ENCODE results near the gene APOO. TPM values are rescaled to one million over a fixed set of nuclear protein-coding genes. Genes with fewer than 3 reads are reported as not detected.
A peak's percentile ranks its signal among the peaks of the same experiment; 100 is the strongest.

The APOO gene
- total RNA-seq, 1 experiment from 2014 or later, result 95.3 TPM

DNA sequence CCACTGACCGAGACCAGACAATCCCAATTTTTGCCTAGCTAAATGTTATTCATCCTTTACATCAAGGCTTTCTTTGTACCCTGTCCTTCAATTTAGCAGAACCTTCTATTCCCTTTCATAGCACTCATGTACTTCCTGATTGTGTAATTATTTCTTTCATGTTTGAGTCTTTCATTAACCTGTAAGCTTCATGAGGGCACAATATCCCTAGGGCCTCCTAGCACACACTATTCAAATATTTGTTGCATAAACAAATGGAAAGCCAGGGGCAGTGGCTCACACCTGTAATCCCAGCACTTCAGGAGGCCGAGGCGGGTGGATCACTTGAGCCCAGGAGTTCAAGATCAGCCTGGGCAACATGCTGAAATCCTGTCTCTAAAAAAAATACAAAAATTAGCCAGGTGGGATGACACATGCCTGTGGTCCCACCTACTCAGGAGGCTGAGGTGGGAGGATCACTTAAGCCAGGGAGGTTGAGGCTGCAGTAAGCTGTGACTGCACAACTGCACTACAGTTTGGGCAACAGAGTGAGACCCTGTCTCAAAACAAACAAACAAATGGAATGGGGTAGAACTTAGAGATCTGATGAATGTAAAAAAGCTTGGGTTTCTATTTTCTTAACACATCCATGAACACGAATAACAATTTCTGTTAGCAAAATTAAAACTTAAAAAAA, 65.8 kb downstream of the APOO start:
- no peak overlapping the region for H3T11ph ChIP-seq (ENCODE audit: low read length)
- no peak overlapping the region for H2AFZ ChIP-seq (ENCODE audit: low read length)
- Mint-ChIP-seq H3K4me1 (peaks cover 27 to 36% of the 10 kb centered on the region in 2 experiments), H3K9me3 (no peaks in the 10 kb centered on the region), H3K27me3 (ENCODE audit: low read depth) (no peaks in the 10 kb centered on the region), H3K27ac (peak overlapping the region; percentile 9 to 66 (median 65); a peak in 4 of 7 replicates), H3K4me3 (no peak overlapping the region), H3K36me3 (ENCODE audit: insufficient read depth in 1 of 3, low read depth in 3 of 3) (peaks cover 0 to 13% (median 7%) of the 10 kb centered on the region in 3 experiments; a peak in 5 of 7 replicates)
- no peak overlapping the region for H3K23ac ChIP-seq (ENCODE audit: insufficient read length, low read depth, low read length)
- no peaks in the 10 kb centered on the region for H4K20me1 ChIP-seq (ENCODE audit: control insufficient read depth, insufficient read depth, insufficient read length)
- no peak overlapping the region for H2BK15ac ChIP-seq (ENCODE audit: low read depth, low read length)
- H3K79me1 ChIP-seq (ENCODE audit: insufficient read depth, low read depth, low read length, poor library complexity, severe bottlenecking), result no peaks in the 10 kb centered on the region
- no peak overlapping the region for H3K9ac ChIP-seq (ENCODE audit: extremely low read depth, insufficient read length, low read length)
- H3K14ac ChIP-seq (ENCODE audit: insufficient read depth, low read length), result no peak overlapping the region
- no peak overlapping the region for H2BK20ac ChIP-seq (ENCODE audit: low read depth, low read length, poor library complexity, severe bottlenecking)
- no peak overlapping the region for H3K56ac ChIP-seq (ENCODE audit: insufficient read length, low read depth, low read length)
- no peak overlapping the region for H4K91ac ChIP-seq (ENCODE audit: insufficient read length, low read depth, low read length)
- H4K8ac ChIP-seq (replicated peaks; ENCODE audit: insufficient read length, low read depth, low read length), result no peak overlapping the region
- no peaks in the 10 kb centered on the region for H3K79me2 ChIP-seq (ENCODE audit: insufficient read depth, low read length)
- H2AK5ac ChIP-seq (ENCODE audit: insufficient read length, low read length), result no peak overlapping the region
- TF ChIP-seq, protein P1, sequence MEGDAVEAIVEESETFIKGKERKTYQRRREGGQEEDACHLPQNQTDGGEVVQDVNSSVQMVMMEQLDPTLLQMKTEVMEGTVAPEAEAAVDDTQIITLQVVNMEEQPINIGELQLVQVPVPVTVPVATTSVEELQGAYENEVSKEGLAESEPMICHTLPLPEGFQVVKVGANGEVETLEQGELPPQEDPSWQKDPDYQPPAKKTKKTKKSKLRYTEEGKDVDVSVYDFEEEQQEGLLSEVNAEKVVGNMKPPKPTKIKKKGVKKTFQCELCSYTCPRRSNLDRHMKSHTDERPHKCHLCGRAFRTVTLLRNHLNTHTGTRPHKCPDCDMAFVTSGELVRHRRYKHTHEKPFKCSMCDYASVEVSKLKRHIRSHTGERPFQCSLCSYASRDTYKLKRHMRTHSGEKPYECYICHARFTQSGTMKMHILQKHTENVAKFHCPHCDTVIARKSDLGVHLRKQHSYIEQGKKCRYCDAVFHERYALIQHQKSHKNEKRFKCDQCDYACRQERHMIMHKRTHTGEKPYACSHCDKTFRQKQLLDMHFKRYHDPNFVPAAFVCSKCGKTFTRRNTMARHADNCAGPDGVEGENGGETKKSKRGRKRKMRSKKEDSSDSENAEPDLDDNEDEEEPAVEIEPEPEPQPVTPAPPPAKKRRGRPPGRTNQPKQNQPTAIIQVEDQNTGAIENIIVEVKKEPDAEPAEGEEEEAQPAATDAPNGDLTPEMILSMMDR (conservative IDR thresholded peaks at IDR 0.05), result no peak
- no peak overlapping the region for H2BK12ac ChIP-seq (ENCODE audit: insufficient read length, low read depth, low read length)
- H3K4me2 ChIP-seq (ENCODE audit: insufficient read depth, insufficient read length, low read length), result no peak overlapping the region
- H3K18ac ChIP-seq (ENCODE audit: insufficient read length, low read depth, low read length), result no peak overlapping the region
- H3K4ac ChIP-seq (ENCODE audit: low read depth, low read length), result no peak overlapping the region
- H3K27me3 ChIP-seq (ENCODE audit: insufficient read depth, low read length), result no peaks in the 10 kb centered on the region
- no CpG with 5 or more reads among the region's 4 CpGs for WGBS (ENCODE audit: extremely low coverage, insufficient read length, low lambda C conversion rate)
- no peaks in the 10 kb centered on the region for H3K9me3 ChIP-seq (ENCODE audit: control insufficient read depth, low read depth, low read length)
- H2BK120ac ChIP-seq (ENCODE audit: low read depth, low read length, poor library complexity, severe bottlenecking), result no peak overlapping the region
- H2BK5ac ChIP-seq (ENCODE audit: insufficient read length, low read length), result no peak overlapping the region
- no peak overlapping the region for H4K5ac ChIP-seq (ENCODE audit: insufficient read length, low read depth, low read length)
- no peak for DNase-seq
- H3K23me2 ChIP-seq (ENCODE audit: insufficient read length, low read depth, low read length, poor library complexity, severe bottlenecking), result no peaks in the 10 kb centered on the region
- no peak overlapping the region for H3K27ac ChIP-seq (ENCODE audit: insufficient read length, low read depth, low read length)
- H3K4me1 ChIP-seq (ENCODE audit: insufficient read depth, low read length), result no peaks in the 10 kb centered on the region; the same call in 1 of the 2 replicates

Measured in H9 (cell line).